TTC549 (cell line): ENCODE results near the gene STK32B.

Experiments used
- FAIRE-seq: peaks from 2 replicates; lab custom pipeline; 2012; peaks lifted over from hg19 to GRCh38; lab: Jason Lieb, UNC

The STK32B gene

GRCh38 chr4:5446595-5447226 lies 395.4 kb downstream of the STK32B start:
- no peak for FAIRE-seq

GRCh38 chr4:5447755-5448154 lies 396.5 kb downstream of the STK32B start:
- no peak for FAIRE-seq

GRCh38 chr4:5448221-5448620 lies 396.9 kb downstream of the STK32B start:
- FAIRE-seq = no peak

GRCh38 chr4:5451243-5451642 lies 400.0 kb downstream of the STK32B start:
- FAIRE-seq = no peak

GRCh38 chr4:5452156-5452555 lies 400.9 kb downstream of the STK32B start:
- FAIRE-seq = no peak

GRCh38 chr4:5455003-5455585 lies 403.8 kb downstream of the STK32B start:
- no peak for FAIRE-seq

GRCh38 chr4:5456296-5456845 lies 405.1 kb downstream of the STK32B start:
- FAIRE-seq = no peak

- FAIRE-seq = no peak
Measured at GRCh38 chr4:5458676-5459075, 407.4 kb downstream of the STK32B start.

DNA sequence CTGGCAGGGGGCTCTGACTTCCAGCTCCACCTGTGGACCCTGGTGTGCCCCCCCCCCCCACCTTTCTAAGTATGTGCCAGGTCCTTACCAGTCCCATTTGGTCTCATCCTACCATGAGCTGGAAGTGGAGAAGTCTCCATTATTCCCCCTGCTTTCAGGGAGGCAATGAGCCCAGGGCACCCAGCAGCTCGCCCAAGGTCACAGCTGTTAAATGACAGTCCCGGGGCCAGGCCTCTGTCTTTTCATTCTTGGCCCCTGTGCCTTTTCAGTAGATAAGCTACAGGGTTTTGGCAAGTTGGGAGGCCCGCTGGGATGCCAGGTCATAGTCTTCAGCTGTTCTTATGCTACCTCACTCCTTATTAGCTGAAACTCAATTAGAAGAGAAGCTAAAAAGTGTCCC lies 408.0 kb downstream of the STK32B start:
- FAIRE-seq = no peak

DNA sequence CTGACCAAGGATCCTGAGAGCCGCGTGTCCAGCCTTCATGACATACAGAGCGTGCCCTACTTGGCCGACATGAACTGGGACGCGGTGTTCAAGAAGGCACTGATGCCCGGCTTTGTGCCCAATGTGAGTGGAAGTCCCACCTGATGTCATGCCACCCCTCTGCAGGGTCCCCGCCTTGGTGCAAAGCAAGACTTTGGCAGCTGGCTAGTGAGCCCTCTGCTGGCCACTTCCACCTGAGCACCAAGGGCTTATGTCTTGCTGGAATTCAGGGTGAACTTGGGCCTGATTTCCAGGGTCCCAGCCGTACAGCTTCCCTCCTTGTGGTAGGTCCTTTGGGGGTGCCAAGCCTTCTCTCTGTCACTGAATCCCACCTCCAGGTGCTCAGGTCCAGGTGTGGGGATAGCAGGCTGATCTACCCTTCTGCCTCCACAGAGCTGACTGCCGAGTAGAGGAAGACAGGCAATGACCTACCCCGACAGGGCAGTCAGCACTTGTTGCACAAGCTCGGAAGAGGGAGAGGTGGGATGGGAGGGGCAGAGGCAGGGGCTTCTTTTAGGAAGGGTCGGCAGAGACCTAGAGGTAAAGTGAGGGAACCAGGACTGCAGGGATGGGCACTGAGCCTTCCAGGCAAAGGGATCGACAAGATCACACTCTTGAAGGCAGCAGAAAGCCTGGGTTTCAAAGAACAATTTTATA lies 409.0 kb downstream of the STK32B start:
- FAIRE-seq = no peak

DNA sequence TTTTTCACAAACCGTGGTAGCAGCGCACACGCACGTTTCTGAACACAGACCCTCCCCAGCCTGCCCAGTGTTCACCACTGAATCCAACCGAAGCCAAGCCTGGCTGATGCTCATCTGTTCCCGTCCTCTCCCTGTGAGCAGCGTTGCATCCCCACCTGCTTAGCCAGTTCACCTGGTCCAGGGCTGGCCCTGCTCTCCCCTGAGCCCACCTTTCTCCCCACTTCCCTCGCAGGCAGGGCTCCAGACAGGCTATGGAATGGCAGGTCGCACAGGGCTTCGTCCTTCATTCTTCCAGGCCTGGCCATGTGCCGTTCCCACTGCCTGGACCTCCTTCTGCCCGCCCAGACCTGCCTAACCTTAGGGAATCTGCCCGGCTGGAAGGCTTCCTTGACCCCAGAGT lies 410.2 kb downstream of the STK32B start:
- no peak for FAIRE-seq

GRCh38 chr4:5462254-5462835 lies 411.1 kb downstream of the STK32B start:
- FAIRE-seq = no peak

DNA sequence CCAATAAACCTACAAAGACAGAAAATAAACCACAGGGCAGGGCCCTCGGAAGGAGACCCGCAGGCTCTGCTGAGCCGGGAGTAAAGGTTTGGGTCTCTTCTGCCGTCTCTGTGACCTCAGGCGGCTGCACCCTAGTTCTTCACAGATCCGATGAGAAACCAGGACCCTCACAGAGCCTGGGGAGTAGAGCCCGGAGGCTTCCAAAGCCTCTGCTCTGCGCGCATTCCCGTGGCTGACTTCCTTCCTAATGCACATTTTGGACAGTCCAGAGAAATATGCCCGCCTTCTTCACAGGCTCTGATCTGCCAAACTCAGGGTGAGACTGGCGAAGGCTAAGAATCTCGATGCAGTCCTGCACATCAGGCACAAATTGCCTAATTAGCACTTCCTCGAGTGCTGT lies 411.6 kb downstream of the STK32B start:
- FAIRE-seq = no peak

DNA sequence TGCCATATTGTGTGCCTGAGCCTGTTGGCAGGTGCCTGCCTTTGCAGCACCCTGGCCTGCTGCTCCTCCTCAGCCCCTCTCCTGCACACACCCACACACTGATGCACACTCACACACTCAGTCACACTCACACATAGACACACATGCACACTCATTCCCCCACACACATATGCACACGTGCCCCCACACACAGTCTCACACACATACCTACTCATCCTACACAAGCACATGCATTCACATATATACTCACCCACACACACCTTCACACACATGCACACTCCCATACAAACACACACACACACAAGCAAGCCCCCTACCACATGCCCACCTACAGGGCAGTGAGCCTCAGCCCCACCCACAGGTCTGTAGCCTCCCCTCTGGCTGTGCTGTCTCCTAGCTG lies 412.1 kb downstream of the STK32B start:
- FAIRE-seq = no peak

DNA sequence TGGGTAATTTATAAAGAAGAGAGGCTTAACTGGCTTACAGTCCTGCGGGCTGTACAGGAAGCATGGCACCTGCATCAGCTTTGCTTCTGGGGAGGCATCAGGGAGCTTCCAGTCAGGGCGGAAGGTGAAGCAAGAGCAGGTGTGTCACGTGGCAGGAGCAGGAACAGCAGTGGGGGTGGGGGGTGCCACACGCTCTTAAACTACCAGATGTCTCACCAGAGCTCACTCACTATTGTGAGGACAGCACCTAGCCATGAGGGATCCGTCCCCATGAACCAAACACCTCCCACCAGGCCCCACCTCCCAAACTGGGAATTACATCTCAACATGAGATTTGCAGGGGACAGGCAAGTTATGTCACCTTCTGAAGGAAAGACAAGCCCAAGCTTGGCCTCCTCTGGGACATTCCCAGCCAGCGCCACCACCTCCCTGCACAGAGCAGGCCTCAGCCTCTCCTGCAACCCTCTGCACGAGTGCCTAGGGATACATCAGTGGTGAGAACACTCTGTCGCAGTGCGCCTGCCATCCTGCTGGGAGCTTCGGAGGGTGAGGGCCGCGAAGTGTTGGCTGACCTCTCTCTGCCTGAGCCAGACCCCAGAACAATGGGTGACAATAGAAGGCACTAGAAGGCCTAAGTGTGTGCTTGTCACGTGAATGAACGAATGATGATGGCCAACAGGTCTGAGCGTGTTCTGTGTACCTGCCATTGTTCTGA lies 412.8 kb downstream of the STK32B start:
- no peak for FAIRE-seq

DNA sequence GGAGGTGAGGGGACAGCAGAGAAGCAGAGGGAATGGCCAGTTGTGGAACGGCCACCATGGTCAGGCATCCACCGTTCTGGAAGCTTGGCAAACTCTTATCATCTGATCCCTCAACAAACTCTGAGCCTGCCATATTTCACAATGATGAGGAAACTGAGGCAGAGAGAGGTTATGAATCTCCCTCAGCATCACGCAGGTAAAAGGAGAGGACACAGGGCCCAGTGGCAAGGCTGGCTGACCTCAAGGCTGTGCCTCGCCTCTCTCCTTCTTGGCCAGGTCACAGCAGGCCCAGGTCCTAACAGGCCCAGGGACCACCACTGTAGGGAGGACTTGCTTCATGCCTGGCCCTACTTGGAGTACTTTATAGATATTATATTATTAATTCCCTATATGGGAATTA lies 414.2 kb downstream of the STK32B start:
- no peak for FAIRE-seq

- no peak for FAIRE-seq
Measured at GRCh38 chr4:5465956-5466355, 414.7 kb downstream of the STK32B start.

GRCh38 chr4:5467111-5467510 lies 415.8 kb downstream of the STK32B start:
- no peak for FAIRE-seq

- no peak for FAIRE-seq
Measured at GRCh38 chr4:5469151-5469775, 418.0 kb downstream of the STK32B start.

- FAIRE-seq = no peak
Measured at GRCh38 chr4:5469861-5470260, 418.6 kb downstream of the STK32B start.

GRCh38 chr4:5470318-5471198 lies 419.3 kb downstream of the STK32B start:
- no peak for FAIRE-seq
